GM12875 (cell line): ENCODE results near the gene COL5A2.

ENCODE experiments used
- H3K4me3 ChIP-seq: one replicate; pipeline ENCODE4 v1.5.1; 2011; ENCODE audit warnings: low read depth, low read length, control low read depth
- CTCF ChIP-seq: IDR thresholded peaks from 2 replicates; pipeline ENCODE4 v1.5.1; 2011; ENCODE audit warnings: low read depth, mild to moderate bottlenecking, control low read depth, inconsistent platforms, low read length, moderate library complexity, borderline replicate concordance; ENCODE audit not compliant: insufficient read depth

Gene COL5A2

GRCh38 chr2:189115126-189115525, 64.4 kb downstream of the COL5A2 start:
- no peak overlapping the region for H3K4me3 ChIP-seq
- no peak for TF ChIP-seq CTCF

- H3K4me3 ChIP-seq, result no peak overlapping the region
- no peak for TF ChIP-seq CTCF
Observed at GRCh38 chr2:189113963-189114362, 65.6 kb downstream of the COL5A2 start.

DNA sequence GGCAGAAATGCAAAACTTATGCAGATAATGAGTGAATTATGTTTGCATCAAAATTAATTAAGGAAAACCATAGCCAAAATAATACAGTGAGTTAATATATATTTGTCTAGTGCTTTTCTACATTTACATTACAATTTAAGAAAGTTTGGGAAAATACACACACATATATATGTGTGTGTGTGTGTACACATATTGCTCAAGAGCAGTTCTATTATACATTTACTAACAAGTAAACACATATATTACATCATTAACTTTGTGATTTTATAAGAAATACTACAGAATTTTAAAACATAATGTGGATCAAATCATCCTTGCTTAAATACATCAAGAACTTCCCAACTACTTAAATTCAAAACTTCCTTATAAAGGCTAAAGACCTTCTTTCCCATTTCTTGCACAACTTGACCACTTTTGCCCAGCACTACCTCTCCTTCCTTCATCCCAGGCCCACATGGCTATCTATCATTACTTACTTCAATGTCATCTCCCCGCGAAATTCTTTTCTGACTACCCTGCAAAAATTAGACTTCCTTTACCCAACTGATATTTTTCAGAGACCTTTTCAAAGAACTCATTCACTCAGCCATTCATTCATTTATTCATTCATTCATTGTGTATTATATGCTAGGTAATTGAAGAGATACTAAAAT, 68.4 kb downstream of the COL5A2 start:
- no peak overlapping the region for H3K4me3 ChIP-seq
- no peak for TF ChIP-seq CTCF

- TF ChIP-seq CTCF, result no peak
- H3K4me3 ChIP-seq, result no peak overlapping the region
Observed at GRCh38 chr2:189109921-189110397, 69.6 kb downstream of the COL5A2 start.

GRCh38 chr2:189104934-189105333, 74.6 kb downstream of the COL5A2 start:
- H3K4me3 ChIP-seq, result no peak overlapping the region
- TF ChIP-seq CTCF, result no peak

DNA sequence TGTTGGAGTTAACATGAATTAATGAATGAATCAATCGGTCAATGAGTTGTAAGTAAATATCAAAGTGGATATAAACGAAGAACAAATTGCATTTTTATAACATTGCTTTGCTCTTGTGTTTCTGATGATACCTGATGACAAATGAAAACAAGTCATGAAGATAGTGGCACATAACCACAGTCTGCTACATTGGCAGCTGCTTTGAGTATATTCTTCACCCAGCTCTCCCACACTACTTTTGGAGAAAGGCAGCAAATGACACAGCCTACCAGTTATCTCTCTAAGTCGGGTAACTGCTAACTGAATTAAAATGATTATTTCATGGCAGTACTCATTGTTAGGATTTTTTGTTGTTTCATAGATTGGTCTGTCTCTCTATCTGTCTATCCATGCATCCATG, 76.8 kb downstream of the COL5A2 start:
- TF ChIP-seq CTCF, result no peak
- H3K4me3 ChIP-seq, result no peak overlapping the region

DNA sequence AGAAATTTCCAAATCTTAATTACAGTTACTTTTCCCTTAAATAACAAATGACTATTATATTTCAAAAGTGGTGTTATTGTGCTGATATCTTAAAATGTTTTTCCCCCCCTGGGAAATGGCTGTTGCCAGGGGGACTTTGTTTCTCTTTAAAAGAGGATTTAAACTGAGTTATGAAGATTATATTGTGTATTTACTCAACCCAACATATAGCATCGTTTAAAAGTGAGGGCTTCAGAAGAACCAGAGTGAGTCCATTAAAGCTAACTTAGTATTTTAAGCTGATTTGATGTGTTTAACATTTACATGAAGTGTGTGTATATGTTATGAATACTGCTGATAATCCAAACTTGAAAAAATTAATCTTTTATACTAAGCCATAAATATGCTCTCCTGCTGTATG, 81.6 kb downstream of the COL5A2 start:
- TF ChIP-seq CTCF, result no peak
- H3K4me3 ChIP-seq, result no peak overlapping the region
